GM19239 (cell line): ENCODE measurements around the gene RECQL5.
A peak's percentile ranks its signal among the peaks of the same experiment; 100 is the strongest.
"Not testable (repeated sequence)": the region's sequence is repeated elsewhere in the genome, so short reads cannot be mapped to it uniquely, and the experiment has no call there.

Source experiments
- DNase-seq: peaks from one replicate; pipeline ENCODE4 v3.0.0; 2011; ENCODE audit warnings: low spot score; ENCODE audit not compliant: insufficient read length
- FAIRE-seq: peaks from 2 replicates; lab custom pipeline; 2011; peaks lifted over from hg19 to GRCh38; lab: Jason Lieb, UNC

The RECQL5 gene

DNA sequence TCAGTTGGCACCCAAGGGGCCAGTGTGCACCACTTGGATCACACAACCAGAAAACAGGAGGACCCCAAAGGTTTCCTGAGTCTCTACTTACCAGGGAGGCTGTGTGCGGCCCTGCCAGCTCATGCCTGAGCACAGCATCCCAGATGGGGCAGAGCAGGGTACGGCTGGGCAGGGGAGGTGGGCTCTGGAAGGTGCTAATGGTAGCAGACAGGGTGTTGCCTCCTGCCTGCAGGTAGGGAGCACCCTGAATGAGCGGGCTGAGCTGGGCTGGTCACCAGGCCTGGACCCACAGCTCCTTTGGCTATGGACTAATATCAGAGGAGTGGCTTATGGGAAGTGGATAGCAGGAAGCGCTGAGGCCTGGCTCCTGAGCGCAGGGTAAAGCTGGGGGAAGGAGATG is 14.6 kb downstream of the RECQL5 start:
- FAIRE-seq (no peak), DNase-seq (no peak)

DNA sequence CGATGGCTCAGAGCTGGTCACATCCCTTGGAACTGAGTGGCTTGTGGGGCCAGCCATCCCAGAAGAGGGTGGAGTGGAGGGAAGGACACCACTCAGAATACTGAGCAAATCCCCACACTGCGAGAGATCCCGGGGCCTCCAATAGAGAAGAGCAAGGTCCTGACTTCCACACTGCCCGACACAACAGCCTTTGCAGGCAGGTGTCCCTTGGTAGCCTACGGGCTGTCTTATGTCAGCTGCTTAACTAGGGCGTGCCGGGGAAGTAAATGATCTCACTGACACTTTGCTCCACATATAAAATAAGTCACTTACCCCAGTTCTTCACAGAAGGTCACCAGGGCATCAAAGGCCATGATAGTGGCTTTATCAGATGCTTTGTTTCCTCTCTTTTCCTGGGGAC is 16.1 kb downstream of the RECQL5 start:
- no peak for DNase-seq

DNA sequence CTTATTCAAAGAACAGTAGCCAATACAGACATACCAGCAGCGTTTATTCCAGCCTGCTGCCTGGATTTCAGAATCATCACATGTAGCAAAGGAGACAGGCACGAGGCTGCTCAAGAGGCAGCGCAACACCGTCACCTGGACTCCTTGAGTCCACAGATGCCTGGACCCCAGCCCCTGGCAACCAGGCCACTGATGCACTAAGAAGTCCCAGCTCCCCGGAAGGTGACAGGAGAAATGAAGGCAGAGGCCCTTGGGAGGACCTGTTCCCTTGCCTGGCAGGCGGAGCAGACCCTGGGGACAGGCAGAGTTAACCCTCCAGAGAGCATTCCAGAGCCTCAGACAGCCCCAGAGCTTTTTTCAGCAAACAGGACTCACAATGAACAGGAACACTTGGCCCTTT is 17.3 kb downstream of the RECQL5 start:
- DNase-seq (no peak), FAIRE-seq (no peak)

More for the DNA sequence above, 16.1 kb downstream of the RECQL5 start:
- no peak for FAIRE-seq

DNA sequence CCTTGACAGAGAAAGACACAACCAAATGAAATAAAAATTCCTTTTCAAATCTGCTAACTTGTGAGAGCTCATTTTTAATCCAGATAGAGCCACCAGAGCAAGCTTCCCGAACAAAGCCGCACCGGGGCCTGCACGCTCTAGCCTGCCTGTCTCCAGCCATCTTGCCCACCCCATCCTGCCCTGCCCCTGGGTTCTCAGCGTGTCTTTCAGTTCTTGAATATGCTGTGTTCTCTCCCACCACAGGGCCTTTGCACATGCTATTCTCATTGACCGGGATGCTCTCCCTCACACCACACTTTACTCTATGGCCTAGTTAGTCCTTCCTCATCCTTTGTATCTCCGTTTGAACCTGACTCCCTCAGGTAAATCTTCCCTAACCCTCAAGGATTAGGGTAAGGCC is 19.0 kb downstream of the RECQL5 start:
- FAIRE-seq (no peak), DNase-seq (no peak)

DNA sequence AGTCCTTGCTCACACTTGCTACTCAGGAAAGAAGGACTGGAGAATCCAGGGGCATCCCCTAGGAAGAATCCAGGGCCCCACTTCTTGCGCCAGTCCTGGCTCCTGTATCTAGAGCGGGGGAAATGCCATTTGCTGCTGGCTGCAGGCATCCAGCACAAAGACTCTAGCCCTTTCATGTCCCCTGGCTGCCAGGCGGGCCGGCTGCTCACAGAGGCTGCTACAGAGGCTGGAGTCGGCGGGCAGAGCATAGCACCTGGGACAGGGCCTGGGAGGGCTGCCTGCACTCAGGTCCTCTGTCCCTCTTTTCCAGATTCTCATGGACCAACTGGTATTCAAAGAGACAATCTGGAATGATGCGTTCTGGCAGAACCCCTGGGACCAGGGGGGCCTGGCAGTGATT is 19.9 kb downstream of the RECQL5 start:
- DNase-seq (no peak), FAIRE-seq (no peak)

DNA sequence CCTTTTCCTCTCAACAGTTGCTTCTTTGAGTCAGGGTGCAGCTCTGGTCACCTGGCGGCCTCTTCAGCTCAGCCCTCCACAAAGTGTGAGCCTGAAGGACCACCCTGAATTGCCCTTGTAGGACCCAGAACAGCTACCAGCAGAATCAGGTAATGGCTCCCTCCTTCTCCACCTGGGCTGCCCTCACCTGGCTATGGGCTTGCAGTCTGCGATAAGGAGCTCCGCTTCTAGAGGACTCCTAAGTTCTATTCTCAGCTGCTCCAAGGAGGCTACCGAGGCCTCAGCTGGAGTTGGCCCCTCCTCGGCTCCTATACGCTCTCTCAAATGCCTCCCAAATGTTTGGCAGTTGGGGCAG is 20.3 kb downstream of the RECQL5 start:
- DNase-seq (no peak), FAIRE-seq (no peak)

DNA sequence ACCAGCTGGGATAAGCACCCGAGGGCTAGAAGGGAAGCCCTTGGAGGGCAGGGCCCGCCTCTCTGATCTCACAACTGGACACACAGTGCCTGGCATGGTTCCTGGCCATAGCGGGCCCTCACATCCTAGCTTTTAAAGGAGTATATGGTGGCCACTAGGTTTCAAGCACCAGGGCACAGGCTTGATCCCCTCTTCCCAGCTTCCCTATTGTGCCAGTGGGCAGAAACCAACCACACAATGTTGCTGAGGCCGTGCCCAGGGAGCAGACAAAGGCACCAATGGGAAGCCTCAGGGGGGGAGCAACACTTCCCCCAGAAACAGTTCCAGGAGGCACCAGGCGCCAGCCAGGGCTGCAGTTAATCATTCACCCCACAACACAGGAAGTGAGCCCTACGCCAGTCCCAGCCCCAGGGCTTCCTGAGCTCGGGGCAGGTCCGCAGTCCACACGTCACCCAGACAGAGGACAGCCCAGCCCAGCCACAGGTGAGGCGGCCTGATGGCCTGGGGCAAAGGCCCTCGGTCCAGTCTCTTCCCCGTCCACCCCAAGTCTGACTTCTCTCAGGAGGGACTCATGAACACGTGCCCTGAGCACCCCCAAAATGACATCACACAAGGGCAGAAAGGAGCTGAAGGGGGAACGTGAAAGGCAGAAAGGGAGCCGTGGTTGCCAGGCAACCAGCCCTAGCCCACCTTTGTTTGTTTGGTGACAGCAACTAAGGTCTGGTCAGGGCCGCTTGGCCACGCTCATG is 20.9 kb downstream of the RECQL5 start:
- FAIRE-seq: peak; percentile 98
- peak; percentile 95 for DNase-seq

DNA sequence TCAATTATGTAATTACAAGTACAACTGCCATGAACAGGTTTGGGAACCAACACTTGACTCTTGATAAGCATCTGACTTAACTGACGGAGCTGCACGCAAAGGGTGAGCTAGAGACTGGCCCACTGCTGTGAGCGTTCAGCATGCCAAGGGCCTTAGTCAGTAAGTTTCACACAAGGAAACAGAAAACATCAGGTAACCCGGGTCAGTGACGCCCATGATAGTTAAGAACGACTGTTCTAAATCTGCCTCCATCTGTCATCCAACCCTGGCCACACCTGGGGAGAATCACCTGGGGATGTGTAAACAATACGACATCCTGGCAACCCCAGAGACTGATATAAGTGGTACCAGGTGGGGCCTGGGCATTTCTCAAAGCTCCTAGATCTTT is 21.5 kb downstream of the RECQL5 start:
- DNase-seq (no peak), FAIRE-seq (no peak)

DNA sequence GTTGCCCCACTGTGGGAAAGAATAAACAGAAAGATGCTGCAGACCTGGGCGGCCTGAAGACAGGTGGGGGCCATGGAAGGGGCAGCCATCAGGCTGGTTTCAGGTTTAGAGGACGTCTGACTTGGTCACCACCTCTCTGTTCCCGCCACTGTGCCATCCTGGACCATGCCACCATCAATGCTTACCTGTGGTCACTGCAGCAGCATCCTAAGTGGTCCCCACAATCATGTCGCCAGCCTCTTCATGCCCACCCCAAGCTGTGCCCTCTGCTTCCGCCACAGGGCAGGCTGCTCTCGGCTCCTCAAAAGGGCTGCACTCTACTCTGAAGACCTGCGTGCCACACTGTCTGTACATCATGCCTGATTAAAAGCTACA is 23.3 kb downstream of the RECQL5 start:
- no peak for DNase-seq
- no peak for FAIRE-seq

DNA sequence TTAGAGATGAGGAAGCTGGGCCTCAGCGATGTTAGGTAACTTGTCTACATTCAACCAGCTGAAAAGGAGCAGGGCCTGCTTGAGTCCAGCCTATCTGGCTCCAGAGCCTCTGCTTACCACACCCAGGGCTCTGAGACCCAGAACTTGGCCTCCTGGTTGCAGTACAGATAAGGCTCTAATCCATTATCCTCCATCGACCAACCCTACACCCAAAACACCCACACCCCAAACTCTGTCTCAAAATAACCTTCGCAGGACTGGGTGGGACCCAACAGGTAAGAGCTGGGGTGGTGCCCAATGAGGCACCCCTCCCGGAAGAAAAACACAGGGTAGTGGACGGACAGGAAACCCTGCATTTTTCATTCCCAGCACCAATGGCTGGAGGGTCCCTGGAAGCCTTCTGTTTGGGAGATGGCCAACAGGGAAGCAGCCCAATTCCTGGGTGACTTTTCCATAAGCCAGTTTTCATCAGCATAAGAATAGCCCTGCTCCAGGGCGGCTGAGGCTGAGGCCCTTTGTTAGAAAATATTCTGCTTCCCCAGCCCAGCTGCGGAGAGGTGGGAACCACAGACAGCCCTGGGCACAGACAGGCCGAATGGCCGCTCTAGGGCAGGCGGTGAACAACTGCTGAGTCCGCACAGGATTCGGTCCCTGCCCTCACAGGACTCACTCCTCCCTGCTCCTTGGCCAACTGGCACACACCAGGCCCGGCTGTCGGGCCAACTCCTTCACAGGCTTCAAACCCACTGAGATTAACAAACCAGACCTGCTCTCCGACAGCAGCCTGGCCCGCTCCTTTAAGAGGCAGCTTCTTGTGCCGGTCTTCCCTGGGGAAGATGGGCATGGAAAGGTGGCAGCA is 23.9 kb downstream of the RECQL5 start:
- DNase-seq: no peak
- FAIRE-seq: peak; percentile 35

DNA sequence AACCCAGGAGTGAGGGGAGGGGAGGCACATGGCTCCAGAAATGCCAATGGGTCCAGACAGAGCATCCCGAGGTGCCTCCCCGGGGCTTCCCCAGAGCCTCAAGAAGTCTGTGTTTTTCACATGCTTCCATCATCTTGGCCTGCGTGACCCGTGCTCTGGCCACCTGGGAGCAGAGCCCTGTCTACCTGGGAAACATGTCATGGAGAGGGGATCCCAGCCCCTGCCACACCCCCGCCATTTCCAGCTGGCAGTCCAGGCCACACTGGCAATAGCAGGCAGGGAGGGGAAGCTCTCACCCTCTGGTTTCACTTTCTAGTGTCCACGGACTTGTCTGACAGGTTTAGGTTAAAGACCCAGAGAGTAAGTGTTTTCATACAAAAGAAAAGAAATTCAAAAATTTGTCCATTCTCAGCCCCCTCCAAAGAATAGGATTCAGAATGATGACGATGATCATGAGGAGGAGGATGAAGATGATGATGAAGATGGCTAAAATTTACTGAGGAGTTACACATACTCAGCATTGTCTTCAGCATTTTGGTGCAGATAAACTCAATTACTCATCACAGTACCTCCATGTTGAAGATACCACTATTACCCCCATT is 24.7 kb downstream of the RECQL5 start:
- DNase-seq: no peak
- peak; percentile 37 for FAIRE-seq

DNA sequence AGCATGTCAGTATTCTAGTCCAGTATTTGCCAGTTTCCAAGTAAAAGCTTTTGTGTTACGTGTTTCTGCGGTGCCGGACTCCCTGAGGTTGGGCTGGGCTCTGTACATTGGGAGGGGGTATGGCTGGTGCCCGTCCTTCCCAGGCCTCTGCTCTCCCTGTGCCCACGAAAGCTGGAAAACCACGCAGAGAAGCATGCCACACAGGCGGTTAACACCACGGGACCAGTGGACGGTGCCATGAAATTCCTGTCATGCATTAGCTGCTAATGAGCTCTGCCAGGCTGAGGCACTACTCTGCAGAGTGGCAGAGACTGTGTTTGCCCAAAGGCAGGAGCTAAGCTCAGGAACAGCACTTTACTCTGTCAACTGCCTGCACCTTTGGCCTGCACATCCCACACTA is 25.6 kb downstream of the RECQL5 start:
- FAIRE-seq (no peak), DNase-seq (no peak)

DNA sequence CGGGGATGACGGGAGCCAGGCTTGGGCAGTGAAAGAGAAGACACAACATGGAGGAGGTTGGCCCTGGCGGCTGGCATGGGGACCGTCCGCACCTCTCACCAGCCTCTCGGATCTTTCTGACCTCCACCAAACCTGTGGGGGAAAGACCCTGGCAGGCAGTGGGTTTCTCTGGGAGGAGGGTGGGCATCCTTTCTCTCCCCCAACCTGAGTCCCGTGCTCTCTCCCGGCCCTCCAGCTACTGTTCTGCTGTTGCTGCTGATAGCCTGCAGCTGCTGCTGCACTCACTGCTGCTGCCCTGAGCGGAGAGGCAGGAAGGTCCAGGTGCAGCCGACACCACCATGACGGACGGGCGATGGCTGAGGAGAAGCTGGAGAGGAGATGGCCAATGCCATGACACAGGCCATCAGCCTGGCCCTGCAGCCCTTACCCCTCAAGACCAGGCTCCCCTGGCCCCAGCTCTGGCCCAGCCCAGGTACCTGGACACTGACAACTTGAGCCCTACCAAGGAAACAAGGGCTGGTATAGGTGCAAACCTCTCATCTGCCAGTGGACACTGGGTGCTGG is 26.3 kb downstream of the RECQL5 start:
- DNase-seq (no peak), FAIRE-seq (no peak)

DNA sequence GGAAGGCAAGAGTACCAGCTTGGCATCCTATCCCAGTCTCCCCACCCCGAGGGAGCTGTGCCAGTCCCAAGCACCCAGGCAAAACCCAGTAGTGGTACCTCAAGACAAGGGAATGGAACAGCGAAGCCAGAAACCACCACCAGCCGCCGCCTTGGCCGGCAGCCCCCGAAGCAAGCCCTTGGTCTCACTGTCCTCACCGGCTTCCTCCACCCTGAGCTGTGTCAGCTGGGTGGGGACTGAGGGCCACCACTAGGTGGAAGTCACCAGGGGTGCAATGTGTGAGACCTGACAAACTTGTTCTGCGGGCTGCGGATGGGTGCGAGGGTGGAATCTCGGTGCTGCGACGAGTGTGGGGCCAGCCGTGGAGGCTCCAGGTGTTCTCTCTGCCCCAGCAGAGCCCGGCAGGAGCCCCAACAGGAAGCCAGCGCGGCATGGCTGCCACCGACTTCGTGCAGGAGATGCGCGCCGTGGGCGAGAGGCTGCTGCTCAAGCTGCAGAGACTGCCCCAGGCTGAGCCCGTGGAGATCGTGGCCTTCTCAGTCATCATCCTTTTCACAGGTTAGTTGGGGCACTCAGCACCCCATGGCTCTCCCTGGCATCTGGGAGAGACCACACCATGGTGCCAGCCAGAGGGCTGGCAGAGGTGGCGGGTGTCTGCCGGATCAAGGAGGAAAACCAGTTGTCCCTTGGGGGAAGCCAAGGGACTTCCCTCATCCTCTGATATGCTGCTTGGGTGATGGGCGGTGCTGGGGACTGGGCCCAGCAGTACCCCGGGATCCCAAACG is 27.0 kb downstream of the RECQL5 start:
- no peak for DNase-seq
- no peak for FAIRE-seq

DNA sequence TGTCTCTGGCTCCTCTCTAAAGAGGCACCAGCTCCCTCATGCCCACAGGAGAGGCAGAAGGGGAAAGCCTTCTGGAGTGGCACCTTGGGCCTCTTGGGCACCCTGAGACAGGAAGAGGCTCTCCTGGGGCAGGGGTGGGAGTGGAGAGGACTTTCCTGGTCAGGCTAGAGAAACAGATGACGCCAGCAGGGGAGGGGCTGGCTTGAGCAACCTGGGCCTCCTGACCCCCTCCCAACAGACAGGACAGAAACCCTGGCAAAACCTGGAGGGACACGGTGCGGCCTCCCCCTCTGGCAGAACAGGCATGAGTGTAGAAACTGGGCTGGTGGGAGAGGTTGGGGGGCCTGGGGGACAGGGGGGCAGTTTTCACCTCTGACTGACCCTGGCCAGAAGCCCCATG is 27.6 kb downstream of the RECQL5 start:
- DNase-seq (no peak), FAIRE-seq (no peak)

DNA sequence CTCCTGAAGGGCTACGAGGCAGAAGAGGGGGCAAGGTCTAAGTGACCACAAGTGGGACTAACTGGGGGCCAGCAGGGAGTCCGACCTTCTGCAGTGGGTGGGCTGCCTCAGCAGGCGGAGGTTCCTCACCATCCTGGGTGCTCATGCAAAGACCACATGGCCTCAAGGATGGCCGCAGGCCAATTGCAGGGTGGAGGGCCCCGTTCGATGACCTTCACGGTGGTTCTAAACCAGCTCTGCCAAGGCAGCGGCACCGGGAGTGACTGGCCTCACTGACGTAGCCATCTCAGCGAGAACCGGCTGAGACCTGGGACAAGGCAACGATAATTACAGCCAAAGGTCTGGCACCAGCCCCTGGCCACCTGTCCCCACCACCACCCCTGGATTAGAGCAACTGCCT is 28.1 kb downstream of the RECQL5 start:
- FAIRE-seq (no peak), DNase-seq (no peak)

DNA sequence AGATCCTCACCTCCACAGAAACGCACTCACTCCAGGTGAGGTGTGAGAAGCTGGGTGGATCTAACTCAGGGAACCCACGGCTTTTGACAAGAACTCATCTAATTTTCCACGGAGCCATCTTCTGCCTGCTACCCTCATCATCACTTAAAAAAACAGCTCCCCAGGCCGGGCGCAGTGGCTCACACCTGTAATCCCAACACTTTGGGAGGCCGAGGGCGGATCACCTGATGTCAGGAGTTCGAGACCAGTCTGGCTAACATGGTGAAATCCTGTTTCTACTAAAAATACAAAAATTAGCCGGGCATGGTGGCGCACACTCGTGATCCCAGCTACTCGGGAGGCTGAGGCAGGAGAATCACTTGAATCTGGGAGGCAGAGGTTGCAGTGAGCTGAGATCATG is 28.9 kb downstream of the RECQL5 start:
- not testable (repeated sequence) for DNase-seq, FAIRE-seq

DNA sequence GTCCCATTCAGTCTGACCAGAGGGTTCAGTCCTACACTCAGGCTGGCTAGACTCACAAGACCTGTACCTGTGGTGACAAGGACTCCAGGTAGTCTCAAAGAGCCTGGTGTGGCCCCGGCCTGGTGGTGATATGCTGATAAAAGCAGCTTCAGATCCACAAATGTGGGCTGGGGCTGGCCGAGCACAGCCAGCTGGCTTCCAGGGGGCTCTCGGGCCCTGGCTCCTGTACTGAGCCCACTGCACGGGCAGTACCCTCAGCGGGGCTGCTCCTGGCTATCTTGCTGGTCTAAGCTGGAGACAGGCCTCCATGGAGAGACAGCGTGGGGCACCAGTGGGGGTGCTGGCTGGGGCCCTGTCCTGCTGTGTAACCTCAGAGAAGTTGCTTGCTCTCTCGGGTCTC is 29.4 kb downstream of the RECQL5 start:
- no peak for FAIRE-seq
- no peak for DNase-seq

DNA sequence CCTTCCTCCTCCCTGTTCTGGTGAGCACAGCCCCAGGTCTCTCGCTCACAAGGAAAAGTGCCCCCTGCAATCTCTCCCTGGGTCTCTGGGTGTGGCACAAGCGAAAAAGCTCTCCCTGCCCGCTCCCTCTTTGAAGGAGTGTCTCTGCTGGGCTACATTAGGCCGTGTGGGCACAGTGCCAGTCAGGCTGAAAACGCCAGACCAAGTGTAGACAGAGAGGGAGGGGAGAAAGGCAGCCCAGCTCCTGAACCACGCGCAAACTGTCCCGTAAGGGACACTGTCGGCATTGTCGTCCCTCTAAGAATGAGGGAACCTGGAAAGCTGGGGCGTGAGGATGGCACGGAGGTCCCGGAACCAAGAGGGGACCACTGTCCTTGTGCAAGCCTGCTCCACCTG is 29.8 kb downstream of the RECQL5 start:
- FAIRE-seq (no peak), DNase-seq (no peak)

DNA sequence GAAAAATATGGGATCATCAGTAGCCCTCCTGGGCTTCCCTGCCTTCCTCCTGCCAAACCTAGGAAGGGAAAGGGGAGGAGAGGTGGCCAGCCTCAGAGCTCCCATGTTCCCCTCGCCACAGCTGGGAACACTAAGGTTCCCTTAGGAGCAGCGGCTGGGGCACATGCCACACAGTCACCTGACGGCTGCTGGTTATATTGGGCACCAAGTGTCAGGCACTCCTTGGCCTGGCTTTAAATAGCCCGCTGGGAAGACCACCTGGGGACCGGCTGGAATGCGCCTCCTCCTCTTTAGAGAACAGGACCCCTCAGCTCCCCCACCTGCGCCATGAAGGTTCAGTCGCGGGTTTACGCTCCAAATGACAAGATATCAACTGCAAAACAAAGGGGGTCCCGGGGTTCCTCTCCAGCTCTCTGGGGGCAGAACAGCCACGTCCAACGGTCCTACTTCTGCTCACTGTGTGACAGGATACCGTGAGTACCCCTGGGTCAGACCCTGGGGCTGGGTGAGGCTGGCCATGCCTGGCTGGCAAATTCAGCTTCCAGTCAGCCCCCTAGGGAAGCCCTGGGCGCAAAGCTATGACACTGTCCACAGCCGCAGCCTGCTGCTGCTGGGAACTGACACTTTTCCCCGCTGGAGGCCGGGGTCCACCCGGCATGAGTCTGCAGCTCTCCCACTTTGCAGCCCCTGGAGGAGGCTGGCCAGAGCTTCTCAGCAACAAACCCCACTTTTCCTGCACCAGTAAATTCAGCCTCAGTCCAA is 30.4 kb downstream of the RECQL5 start:
- FAIRE-seq (no peak), DNase-seq (no peak)
